LHCN-M2 (cell line): ENCODE measurements around the gene LYRM4. TPM values are rescaled to one million over a fixed set of nuclear protein-coding genes. Genes with fewer than 3 reads are reported as not detected.

Experiments used
- DNase-seq: peaks from one replicate; pipeline ENCODE4 v3.0.0-alpha.2; 2012; ENCODE audit warnings: low read depth
- total RNA-seq: library from RNA; depleted of rRNA; stranded (reverse); fragments of >200 nt; gene quantifications from 2 replicates; pipeline ENCODE4 v1.2.3, GENCODE V29; 2014

Gene LYRM4
- total RNA-seq, 1 experiment from 2014 or later, result 18.0 TPM

GRCh38 chr6:5146398-5146797 is 114.4 kb downstream of the LYRM4 start:
- no peak for DNase-seq

DNA sequence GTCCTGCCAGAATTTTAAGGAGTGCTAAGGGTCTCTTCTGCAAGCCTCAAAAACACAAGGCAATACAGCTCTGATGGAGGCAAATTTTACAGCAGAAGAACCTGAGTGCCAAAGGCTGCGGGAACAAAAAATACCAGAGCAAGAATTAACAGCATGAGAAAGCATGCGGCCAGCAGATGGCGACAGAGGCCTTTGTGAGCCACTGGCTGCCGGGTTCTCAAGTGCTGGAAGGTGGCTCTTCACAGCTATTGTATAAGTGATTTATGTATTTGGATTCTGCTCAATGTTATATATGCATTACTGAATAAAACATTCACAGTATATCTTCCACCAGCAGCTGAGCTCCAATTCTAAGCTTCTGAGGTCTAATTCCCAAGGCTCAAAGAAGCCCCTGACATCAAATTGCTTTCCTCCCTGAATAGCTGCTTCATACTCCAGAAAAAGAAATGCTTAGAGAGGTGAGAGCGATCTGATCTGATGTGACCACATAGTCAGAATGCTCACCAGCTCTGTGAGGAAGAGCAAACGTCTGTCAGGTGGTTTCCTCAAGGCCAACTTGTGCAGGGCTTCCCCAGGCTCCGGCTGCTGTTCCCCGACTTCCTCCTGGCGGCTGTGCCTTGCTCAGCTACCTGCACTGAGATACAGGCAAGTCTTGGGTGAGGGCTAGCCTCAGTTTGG is 117.0 kb downstream of the LYRM4 start:
- DNase-seq, result peak; percentile 71

GRCh38 chr6:5142915-5143314 is 117.8 kb downstream of the LYRM4 start:
- peak; percentile 59 for DNase-seq

- DNase-seq, result no peak
Observed at GRCh38 chr6:5142131-5142530, 118.6 kb downstream of the LYRM4 start.

GRCh38 chr6:5141046-5141445 is 119.7 kb downstream of the LYRM4 start:
- DNase-seq, result no peak

DNA sequence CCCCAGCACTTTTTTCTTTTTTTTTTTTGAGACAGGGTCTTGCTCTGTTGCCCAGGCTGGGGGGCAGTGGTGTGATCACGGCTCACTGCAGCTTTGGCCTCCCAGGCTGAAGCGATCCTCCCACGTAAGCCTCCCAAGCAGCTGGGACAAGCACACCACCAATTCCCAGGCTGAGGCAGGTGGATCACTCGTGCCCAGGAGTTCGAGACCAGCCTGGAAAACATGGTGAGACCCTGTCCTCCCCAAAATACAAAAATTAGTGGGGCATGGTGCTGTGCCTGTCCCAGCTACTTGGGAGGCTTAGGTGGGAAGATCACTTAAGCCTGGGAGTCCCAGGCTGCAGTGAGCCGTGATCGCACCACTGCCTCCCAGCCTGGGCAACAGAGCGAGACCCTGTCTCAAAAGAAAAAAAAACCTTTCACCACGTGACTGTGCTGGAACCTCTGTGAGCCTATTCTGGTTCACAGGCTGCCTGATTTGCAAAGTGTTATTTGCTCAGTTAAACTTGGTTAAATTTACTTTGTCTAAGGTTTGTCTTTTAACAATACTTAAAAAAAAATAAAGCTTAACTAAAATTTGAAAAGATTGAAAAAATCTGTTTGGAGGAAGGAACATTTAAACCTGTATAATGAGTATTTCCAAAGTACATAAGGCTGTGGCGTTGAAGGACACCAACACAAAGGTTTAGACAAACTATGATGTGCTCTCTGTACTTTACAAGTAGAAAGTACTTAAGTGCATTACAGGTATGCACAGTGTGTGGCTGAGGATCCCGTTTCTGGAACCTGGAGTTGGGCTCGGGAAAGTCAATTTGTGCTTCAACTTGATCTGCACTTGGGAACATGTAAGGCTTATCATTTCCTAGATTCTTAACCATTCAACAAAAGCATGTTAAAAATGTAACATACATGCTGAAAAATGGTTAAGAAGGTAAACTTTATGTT is 120.7 kb downstream of the LYRM4 start:
- no peak for DNase-seq

DNA sequence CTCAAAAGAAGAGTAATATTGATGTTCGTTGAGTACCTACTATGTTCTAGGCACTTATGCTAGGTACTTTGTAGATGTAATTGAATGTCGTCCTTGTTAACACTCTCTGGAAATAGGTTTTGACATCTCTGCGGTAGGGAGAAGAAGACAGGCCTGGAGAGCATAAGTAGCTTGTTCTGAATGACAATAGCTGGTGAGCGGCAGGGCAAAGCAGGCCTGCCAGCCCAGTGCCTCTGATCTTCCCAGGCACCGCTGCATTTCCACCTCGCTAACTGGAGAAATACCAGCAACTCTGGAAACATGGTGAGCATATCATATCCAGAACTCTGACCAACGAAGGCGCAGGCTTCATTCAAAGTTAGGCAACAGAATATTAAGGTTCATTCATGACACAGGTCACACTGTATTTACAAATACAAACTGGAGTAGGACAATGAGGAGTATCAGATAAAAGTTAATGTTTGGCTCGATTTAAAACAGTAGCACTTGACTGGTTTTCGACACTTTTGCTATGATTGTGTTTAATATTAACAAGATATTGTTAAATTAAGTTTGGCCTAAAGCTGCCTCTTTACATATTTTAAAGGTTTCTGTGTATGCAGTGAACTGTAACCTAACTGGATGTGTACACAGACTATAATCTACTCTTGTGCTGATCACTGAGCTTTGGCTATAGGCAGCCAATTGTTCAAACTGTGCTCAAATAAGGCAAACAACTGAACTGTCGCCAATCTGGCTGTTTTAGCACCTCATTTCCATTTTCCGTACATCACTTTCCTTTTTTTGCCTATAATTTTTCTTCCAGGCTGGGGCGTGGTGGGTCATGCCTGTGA is 121.5 kb downstream of the LYRM4 start:
- no peak for DNase-seq

GRCh38 chr6:5136851-5137250 is 123.9 kb downstream of the LYRM4 start:
- no peak for DNase-seq

- DNase-seq, result peak; percentile 40
Observed at GRCh38 chr6:5135788-5136376, 124.9 kb downstream of the LYRM4 start.

DNA sequence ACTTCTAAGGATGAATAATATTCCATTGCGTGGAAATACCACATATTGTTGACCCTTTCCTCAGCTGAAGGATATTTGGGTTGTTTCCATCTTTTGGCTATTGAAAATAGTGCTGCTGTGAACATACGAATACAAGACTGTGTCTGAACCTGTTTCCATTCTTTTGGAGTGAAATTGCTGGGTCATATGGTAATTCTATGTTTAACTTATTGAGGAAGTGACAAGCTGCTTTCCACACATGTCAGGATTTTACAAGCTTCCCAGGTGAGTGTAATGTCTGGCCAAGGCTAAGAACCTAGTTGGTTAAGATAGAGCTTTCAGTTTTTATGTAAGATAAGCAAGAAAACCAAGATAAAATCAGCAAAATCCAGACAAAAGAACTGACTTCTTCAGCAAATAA is 126.8 kb downstream of the LYRM4 start:
- DNase-seq, result no peak

GRCh38 chr6:5132731-5133130 is 128.0 kb downstream of the LYRM4 start:
- peak; percentile 42 for DNase-seq

DNA sequence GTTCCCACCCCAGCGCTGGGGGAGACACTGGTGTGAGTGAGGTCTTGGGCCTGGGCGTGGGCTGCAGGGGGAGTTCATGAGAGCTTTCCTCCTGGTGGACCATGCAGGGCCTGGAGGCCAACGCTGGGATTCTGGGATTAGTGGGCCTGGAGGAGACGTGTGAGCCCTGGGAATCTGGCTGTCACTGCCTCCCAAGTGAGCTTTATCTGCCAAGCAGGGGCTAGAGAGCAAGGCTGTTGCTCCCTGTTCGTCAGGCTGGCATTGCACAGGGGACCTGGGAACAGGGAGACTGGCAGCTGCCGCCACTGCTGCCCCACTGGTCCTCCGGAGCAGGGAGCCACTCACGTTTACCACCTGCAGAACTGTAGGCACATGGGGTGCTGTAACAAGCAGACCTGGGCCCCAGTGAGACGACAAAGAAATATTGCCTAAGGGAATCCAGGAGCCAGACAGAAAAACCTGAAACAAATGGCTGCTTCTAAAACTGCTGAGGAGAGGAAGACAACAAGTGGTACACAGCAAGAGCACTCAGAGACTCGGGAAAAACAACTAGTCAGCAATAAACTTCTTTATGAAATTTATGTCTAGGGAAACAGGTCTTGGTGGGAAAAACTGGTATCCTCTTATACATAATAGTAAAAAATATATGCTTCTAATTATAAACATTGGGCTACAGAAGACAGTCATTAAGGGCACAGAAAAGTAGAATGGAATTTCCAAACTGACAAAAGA is 130.4 kb downstream of the LYRM4 start:
- no peak for DNase-seq

DNA sequence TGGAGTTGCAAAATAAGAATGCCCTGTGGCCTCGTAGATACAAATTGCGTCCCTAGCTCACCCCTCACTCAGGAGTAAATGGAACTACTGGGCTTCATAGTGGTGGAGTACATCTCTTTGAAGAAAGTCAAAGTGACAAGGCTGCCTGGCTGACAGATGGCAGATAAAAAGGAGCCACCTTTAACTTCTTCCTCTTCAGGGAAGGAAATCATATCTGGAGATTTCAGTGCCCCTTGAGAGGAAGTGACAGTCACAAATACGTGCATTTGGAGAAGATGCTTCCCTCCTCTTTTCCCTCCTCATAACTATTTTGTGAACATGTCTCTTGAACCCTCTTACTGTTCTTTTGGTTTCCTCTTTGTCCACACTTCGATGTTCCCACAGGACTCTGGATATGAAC is 132.4 kb downstream of the LYRM4 start:
- DNase-seq, result no peak

DNA sequence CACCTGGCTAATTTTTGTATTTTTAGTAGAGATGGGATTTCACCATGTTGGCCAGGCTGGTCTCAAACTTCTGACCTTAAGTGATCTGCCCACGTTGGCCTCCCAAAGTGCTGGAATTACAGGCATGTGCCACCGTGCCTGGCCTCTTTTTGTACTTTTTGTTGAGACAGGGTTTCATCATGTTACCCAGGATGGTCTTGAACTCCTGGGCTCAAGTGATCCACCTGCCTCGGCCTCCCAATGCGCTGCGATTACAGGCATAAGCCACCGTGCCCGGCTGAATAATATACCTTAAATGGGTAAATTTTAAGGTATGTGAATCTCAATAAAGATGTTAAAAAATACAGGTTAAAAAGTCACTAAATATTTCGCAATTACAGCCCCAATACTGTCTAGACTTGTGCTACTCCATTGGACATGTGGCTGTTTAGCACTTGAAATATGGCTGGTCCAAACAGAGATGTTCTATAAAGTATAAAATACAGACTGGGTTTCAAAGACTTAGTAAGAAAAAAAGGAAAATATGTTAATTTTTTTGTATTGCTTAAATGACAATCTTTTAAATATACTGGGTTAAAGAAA is 133.6 kb downstream of the LYRM4 start:
- no peak for DNase-seq

DNA sequence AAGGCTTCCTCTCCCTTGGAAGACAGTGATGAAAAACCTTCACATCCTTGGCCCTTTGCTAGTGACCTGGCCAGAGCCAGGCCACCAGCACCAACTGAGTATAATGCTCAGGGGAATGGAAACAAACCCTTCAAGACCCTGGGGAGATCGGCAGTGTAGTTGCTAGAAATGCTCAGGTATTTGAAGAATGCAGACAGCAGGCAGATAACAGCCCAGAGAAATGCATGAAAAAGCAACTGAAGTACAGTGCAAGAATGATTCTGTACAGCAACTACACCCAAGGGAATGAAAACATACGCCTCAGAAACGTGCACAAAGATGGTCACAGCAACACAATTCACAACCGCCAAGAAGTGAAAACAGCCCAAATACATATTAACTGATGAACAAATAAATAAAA is 134.5 kb downstream of the LYRM4 start:
- peak; percentile 17 for DNase-seq

DNA sequence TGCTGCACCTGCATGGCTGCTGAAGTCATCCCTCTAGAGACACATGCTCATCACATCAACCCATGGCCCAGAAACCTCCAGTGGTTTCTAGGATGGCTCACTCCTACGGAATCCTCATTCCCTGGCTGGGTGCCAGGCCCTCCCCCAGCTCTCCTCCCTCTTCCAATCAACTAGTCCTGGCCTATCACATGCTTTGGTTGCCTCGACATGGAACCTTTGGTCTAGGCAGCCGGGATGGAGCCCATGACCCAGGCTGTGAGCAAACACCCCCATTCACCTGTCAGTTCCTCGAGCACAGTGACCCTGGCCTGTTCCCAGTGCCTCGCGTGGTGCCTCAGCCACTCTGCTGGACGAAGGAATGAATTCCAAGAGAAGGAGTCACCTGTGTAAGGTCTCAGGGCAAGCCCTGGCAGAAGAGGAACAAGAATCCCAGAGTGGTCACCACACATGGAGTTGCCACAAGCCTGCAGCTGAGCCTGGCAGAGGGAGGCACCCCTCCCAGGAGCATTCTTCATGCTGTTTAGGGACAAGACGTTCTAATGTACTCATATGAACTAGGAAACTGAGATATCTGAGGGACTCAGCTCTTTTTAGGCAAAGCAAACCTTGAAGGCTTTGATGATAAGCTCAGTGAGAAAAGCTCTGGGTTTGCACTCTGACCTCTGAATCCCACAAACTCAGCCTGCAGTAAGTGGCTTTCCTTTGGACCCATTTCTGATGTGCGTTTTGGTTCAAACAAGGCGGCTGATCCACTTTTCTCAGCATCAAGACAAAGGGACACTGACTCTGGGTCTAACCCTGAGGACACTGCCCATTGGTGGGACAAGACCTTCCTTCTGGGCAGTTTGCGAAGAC is 135.4 kb downstream of the LYRM4 start:
- DNase-seq, result peak; percentile 71

DNA sequence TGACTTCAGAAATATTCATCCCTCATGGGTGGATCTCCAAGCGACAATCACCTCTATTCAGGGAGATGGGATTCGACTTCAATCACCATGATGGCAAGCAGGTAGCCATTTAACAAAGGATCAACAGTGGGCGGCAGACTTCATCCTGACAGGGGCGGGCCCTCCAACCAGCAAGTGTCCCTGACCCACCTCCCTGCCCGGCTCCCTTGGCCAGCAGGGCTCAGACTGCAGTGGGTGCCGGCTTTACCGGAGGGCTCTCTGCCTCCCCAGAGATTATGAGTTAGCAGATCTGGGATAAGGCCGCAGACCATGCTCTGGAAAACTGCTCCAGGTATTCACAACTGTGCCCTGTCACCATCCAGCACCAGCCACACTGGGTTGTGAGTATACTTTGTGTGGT is 136.2 kb downstream of the LYRM4 start:
- no peak for DNase-seq

- no peak for DNase-seq
Observed at GRCh38 chr6:5123296-5124143, 137.2 kb downstream of the LYRM4 start.
